Hepatocyte (in vitro differentiated cells): ENCODE data around the gene ANKRD11. TPM values are rescaled to one million over a fixed set of nuclear protein-coding genes. Genes with fewer than 3 reads are reported as not detected.

Source experiments
- DNase-seq: peaks from one replicate; pipeline ENCODE4 v3.0.0-alpha.2; 2016; ENCODE audit warnings: low spot score
- H2AFZ ChIP-seq: fragments of 200-600 bp; sonication (generic); 2 replicates; pipeline ENCODE4 v1.6.0; 2016; ENCODE audit warnings: antibody characterized with exemption, mild to moderate bottlenecking
- H3K27ac ChIP-seq: fragments of 200-600 bp; sonication (generic); 2 replicates; pipeline ENCODE4 v1.5.1; 2016; ENCODE audit warnings: mild to moderate bottlenecking
- H3K27me3 ChIP-seq: fragments of 200-600 bp; sonication (generic); 2 replicates; pipeline ENCODE4 v1.6.1; 2016
- H3K36me3 ChIP-seq: fragments of 200-600 bp; sonication (generic); replicated peaks from 2 replicates; pipeline ENCODE4 v1.5.1; 2016; ENCODE audit warnings: low read depth; ENCODE audit not compliant: insufficient read depth
- H3K4me1 ChIP-seq: fragments of 200-600 bp; sonication (generic); 2 replicates; pipeline ENCODE4 v1.5.1; 2016; ENCODE audit warnings: mild to moderate bottlenecking, moderate library complexity; ENCODE audit not compliant: insufficient read depth
- H3K4me2 ChIP-seq: fragments of 200-600 bp; sonication (generic); 2 replicates; pipeline ENCODE4 v1.6.0; 2016
- H3K4me3 ChIP-seq: fragments of 200-600 bp; sonication (generic); 2 replicates; pipeline ENCODE4 v1.5.1; 2016; ENCODE audit warnings: mild to moderate bottlenecking
- H3K79me2 ChIP-seq: fragments of 200-600 bp; sonication (generic); 2 replicates; pipeline ENCODE4 v1.6.0; 2017; ENCODE audit warnings: mild to moderate bottlenecking
- H3K9me2 ChIP-seq: fragments of 200-600 bp; sonication (generic); replicated peaks from 2 replicates; pipeline ENCODE4 v1.6.0; 2017; ENCODE audit warnings: mild to moderate bottlenecking; ENCODE audit not compliant: insufficient read depth
- H3K9me3 ChIP-seq: fragments of 200-600 bp; sonication (generic); 2 replicates; pipeline ENCODE4 v1.5.1; 2016; ENCODE audit warnings: low read depth, mild to moderate bottlenecking
- H4K20me1 ChIP-seq: fragments of 200-600 bp; sonication (generic); 2 replicates; pipeline ENCODE4 v1.6.0; 2016; ENCODE audit warnings: mild to moderate bottlenecking; ENCODE audit not compliant: insufficient read depth, poor library complexity, severe bottlenecking
- EZH2 ChIP-seq: fragments of 200-600 bp; sonication (generic); IDR thresholded peaks from 2 replicates; pipeline ENCODE4 v1.6.1; 2016; ENCODE audit warnings: antibody characterized with exemption, mild to moderate bottlenecking, borderline replicate concordance
- EZH2phosphoT487 ChIP-seq: fragments of 200-600 bp; sonication (generic); IDR thresholded peaks from one replicate; pipeline ENCODE4 v1.6.1; 2018; ENCODE audit warnings: antibody characterized with exemption, mild to moderate bottlenecking, low read depth, moderate library complexity; ENCODE audit not compliant: unreplicated experiment, severe bottlenecking
- WGBS: methylation state at CpG from one replicate; pipeline ENCODE4 v1.1.6; 2016; ENCODE audit warnings: low lambda C conversion rate; ENCODE audit errors: missing lambda C conversion rate; 5-methylcytosine and 5-hydroxymethylcytosine counted together
- polyA plus RNA-seq: library from polyadenylated mRNA; unstranded; fragments of >200 nt; fragmentation: Nextera tagmentation; extraction: Ambion mirVana; gene quantifications from 2 replicates; pipeline ENCODE4 v1.2.1, GENCODE V29; 2016
- total RNA-seq: library from RNA; depleted of rRNA; stranded (reverse); fragments of >200 nt; gene quantifications from 2 replicates; pipeline ENCODE4 v1.2.3, GENCODE V29; 2014
- TF ChIP-seq, protein P1 (sequence below): fragments of 200-600 bp; sonication (generic); IDR thresholded peaks from 2 replicates; pipeline ENCODE4 v1.5.1; 2016; ENCODE audit warnings: antibody characterized with exemption, mild to moderate bottlenecking; ENCODE audit not compliant: poor library complexity

Gene ANKRD11
- total and polyA plus RNA-seq, 2 experiments from 2014 or later = 48.7 to 130 TPM

DNA sequence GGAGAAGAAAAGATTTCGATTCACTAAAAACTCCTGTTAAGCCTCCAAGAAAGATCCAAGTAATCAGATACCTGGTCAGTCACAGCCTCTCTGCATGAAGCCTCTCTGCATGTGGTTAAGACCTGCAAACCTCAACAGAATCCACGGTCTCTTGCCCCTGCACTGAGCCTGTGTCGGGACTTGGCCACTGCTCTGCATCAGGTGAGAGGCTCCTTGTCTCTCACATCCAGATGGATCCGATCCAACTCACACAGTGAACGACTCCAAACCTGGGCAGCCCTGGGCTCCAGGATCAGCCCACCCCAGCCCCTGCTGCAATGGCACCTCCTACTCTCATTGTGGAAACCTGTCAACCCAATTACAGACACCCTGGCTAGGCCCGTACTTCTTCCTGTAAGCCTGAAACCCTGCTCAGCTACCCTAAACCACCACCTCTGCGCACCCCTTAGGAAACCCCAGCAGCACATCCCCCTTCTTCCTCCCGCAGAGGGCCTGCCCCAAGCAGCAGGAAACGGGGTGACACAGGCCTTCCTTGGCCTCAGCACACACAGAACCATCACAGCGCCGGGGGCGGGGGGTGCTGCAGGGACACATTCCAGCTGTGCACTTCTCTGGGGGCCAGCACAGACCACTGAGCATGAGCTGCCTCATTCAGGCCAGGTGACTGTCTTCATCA is 129.5 kb downstream of the ANKRD11 start:
- Histone ChIP-seq H3K9me3 (no peaks in the 10 kb centered on the region), H3K4me2 (no peak overlapping the region), H2AFZ (no peak overlapping the region), H3K4me3 (no peak overlapping the region), H3K27ac (no peak overlapping the region), H3K9me2 (no peaks in the 10 kb centered on the region), H3K4me1 (peaks cover 66% of the 10 kb centered on the region), H4K20me1 (peaks cover 99% of the 10 kb centered on the region), H3K79me2 (peaks cover 98% of the 10 kb centered on the region), H3K36me3 (no peaks in the 10 kb centered on the region), H3K27me3 (no peaks in the 10 kb centered on the region)
- no peak for DNase-seq
- 80% methylated on average over 11 of the region's 12 CpGs for WGBS
- TF ChIP-seq EZH2 (no peak), EZH2phosphoT487 (no peak)
- TF ChIP-seq, protein P1, sequence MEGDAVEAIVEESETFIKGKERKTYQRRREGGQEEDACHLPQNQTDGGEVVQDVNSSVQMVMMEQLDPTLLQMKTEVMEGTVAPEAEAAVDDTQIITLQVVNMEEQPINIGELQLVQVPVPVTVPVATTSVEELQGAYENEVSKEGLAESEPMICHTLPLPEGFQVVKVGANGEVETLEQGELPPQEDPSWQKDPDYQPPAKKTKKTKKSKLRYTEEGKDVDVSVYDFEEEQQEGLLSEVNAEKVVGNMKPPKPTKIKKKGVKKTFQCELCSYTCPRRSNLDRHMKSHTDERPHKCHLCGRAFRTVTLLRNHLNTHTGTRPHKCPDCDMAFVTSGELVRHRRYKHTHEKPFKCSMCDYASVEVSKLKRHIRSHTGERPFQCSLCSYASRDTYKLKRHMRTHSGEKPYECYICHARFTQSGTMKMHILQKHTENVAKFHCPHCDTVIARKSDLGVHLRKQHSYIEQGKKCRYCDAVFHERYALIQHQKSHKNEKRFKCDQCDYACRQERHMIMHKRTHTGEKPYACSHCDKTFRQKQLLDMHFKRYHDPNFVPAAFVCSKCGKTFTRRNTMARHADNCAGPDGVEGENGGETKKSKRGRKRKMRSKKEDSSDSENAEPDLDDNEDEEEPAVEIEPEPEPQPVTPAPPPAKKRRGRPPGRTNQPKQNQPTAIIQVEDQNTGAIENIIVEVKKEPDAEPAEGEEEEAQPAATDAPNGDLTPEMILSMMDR = no peak

DNA sequence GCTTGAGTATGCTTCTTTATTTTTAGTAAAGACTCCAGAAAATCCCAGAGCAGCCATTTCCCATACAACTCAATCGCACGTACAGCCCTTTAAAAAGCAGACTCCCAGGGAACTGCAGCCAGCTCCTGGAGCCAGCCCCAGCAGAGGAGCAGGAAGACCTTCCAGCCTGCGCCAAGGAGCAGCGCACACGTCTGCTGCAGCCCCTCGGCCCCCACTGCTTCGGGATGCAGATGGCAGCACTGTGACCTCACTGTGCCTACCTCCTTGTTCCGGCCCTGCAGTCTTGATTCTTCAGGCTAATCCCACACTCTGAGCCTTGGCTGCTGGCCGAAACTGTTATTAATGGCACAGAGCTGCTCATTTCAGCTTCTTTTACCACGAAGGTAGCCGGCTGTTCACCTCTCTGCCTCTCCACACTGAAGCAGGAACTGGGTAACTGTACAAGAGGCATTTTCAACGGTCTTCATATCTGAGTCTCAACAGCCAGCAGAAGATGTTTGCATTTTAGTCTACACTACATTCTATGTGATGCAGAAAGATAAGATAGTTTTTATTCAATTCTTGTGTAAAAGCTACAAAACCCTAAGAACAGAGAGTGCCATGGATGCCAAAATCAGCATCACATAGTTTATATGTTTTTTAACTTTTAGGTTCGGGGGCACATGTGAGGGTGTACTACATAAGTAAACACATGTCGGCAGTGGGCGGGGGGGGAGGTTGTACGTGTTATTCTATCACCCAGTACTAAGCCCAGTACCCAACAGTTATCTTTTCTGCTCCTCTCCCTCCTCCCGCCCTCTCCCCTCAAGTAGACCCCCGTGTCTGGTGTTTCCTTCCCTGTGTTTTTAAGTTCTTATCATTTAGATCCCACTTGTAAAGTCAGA is 130.9 kb downstream of the ANKRD11 start:
- Histone ChIP-seq H4K20me1 (peaks cover 99% of the 10 kb centered on the region), H3K9me2 (no peaks in the 10 kb centered on the region), H3K79me2 (peaks cover 98% of the 10 kb centered on the region), H3K4me1 (peaks cover 57% of the 10 kb centered on the region), H3K4me3 (no peak overlapping the region), H3K4me2 (peak overlapping the region; percentile 57), H3K36me3 (no peaks in the 10 kb centered on the region), H2AFZ (no peak overlapping the region), H3K9me3 (no peaks in the 10 kb centered on the region), H3K27me3 (no peaks in the 10 kb centered on the region), H3K27ac (peak overlapping the region; percentile 4)
- no peak for DNase-seq
- no peak for TF ChIP-seq EZH2
- TF ChIP-seq, protein P1 = no peak
- TF ChIP-seq EZH2phosphoT487 = no peak
- WGBS = 59% methylated on average over 18 of the region's 18 CpGs

DNA sequence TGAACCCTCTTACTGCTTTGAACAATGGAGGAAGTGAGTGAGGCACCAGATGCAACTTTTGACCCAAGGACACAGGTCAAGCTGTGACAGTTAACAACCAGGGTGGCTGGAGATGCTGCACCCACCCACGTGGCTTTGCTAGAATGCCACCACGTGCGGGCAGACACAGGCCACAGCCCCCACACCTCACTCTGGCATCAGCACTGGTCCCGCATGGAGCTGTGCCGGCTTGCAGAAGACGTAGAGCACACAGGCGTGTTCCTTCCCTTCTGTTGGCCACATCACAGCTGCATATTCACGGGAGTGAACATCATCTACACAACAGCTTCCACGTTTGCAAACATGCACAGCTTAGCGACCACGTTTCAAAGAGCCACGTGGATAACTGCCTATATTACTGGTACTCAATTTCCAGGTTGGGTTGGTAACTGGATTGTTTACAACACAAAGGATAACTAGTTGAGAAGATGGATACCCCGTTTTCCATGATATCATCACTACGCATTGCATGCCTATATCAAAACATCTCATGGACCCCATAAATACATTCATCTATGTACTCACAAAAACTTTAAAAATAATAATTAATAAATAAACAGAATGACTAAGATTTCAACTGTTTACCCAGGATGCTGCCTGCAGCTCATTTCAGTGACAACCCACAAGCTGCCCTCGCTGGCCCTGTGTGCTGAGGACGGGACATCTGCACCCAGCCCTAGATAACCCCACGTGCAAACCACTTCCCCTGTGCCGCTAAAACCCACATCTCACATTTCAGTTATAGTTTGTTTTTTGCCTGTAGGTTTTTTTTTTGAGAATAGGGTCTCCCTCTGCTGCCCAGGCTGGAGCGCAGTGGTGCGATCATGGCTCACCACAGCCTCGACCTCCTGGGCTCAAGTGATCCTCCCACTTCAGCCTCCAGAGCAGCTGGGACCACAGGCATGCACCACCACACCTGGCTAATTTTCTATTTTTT is 132.0 kb downstream of the ANKRD11 start:
- no peak for DNase-seq
- Histone ChIP-seq H3K9me2 (no peaks in the 10 kb centered on the region), H3K4me2 (peak overlapping the region; percentile 57), H3K4me3 (no peak overlapping the region), H3K4me1 (peaks cover 53% of the 10 kb centered on the region), H4K20me1 (peaks cover 99% of the 10 kb centered on the region), H3K9me3 (no peaks in the 10 kb centered on the region), H3K27ac (peak overlapping the region; percentile 4), H3K79me2 (peaks cover 98% of the 10 kb centered on the region), H3K36me3 (no peaks in the 10 kb centered on the region), H2AFZ (no peak overlapping the region), H3K27me3 (no peaks in the 10 kb centered on the region)
- TF ChIP-seq, protein P1 = no peak
- TF ChIP-seq EZH2phosphoT487 (no peak), EZH2 (no peak)
- 89% methylated on average over 21 of the region's 21 CpGs for WGBS
